ENCODE data around the gene NUP214.

DNA sequence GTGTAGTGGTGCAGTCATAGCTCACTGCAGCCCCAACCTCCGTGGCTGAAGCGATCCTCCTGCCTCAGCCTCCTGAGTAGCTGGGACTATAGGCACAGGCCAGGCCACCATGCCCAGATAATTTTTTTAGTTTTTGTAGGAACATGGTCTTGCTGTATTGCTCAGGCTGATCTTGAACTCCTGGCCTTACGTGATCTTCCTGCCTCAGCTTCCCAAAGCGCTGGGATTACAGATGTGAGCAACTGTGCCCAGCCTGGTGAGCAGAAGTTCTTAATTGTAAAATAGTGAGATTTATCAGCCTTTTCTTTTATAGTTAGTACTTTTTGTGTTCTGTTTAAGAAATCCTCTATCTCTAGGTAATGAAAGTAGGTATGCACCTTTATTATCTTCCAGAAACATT lies 42.5 kb downstream of the NUP214 start:
- TF ChIP-seq POLR2A (IDR thresholded peaks at IDR 0.05), result no peak
- no peak for TF ChIP-seq EP300 (IDR thresholded peaks at IDR 0.05)

Data from gastroesophageal sphincter (tissue), 2 donors.